ENCODE data around the gene NUMB.

Gene NUMB

GRCh38 chr14:73466861-73467260 lies 8.5 kb upstream of the NUMB start:
- Histone ChIP-seq H3K4me3 (ENCODE audit: insufficient read depth, low read depth, low read length, poor library complexity, severe bottlenecking) (no peak overlapping the region), H3K27ac (ENCODE audit: insufficient read depth, low read length, poor library complexity, severe bottlenecking) (no peak overlapping the region), H3K36me3 (ENCODE audit: control insufficient read depth, insufficient read depth, low read length) (no peaks in the 10 kb centered on the region), H3K4me1 (ENCODE audit: control insufficient read depth, insufficient read depth, low read length, poor library complexity, severe bottlenecking) (peaks cover 4% of the 10 kb centered on the region), H3K9me3 (ENCODE audit: control insufficient read depth, low read length) (no peaks in the 10 kb centered on the region), H3K27me3 (replicated peaks; ENCODE audit: control insufficient read depth, insufficient read depth, low read length, poor library complexity, severe bottlenecking) (no peaks in the 10 kb centered on the region)
- no peak for DNase-seq

DNA sequence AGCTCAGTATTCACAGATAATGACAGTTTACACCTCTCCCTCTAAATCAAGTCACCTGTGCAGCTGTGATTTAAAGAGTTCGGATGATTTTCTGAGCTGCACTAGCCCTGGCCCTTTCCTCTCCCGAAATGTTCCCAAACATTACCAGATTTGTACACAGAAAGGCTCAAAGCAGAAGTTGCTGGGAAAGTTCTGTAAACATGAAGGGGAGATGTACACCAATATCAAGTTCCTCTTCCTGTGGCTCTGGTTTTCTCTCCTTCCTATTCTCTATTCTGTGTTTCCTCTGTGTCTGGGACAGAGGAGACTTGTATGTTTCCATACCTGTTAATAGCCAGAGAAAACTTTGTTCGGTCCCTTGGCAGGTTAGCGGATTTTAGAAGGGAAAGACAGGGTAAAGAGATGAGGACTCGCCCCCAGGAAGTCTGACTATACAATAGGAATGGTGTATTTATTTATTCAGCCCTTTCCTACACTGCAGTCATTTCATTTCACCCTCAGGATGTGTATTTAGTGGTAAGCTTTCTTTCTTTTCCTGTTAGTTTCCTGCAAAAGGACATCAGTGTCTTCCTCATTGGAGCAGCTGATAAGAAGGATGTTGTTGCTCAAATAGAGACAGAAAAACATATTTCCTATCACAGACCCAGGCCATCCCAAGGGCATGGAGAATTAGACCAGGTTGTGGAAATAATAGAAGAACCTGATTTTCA lies 7.6 kb upstream of the NUMB start:
- no peaks in the 10 kb centered on the region for H3K36me3 ChIP-seq (ENCODE audit: control insufficient read depth, insufficient read depth, low read length)
- no peak overlapping the region for H3K27ac ChIP-seq (ENCODE audit: insufficient read depth, low read length, poor library complexity, severe bottlenecking)
- no peak for DNase-seq
- peaks cover 4% of the 10 kb centered on the region for H3K4me1 ChIP-seq (ENCODE audit: control insufficient read depth, insufficient read depth, low read length, poor library complexity, severe bottlenecking)
- H3K27me3 ChIP-seq (replicated peaks; ENCODE audit: control insufficient read depth, insufficient read depth, low read length, poor library complexity, severe bottlenecking), result no peaks in the 10 kb centered on the region
- no peak overlapping the region for H3K4me3 ChIP-seq (ENCODE audit: insufficient read depth, low read depth, low read length, poor library complexity, severe bottlenecking)
- no peaks in the 10 kb centered on the region for H3K9me3 ChIP-seq (ENCODE audit: control insufficient read depth, low read length)

DNA sequence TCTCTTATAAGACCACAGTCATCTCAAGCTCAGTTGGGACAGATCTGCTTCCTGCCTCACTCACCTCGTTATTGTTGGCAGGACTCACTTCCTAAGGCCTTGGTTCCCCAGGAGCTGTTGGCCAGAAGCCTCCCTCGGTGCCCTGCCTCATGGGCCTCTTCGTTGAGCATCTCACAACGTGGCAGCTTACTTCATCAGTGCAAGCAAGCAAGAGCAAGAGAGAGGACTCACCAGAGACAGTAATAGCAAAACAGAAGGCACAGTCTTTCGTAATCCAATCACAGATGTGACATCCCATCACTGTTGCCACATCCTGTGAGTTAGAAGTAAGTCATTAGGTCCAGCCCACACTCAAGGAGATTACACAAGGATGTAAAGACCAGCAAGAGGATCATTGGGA lies 5.1 kb upstream of the NUMB start:
- Histone ChIP-seq H3K27ac (ENCODE audit: insufficient read depth, low read length, poor library complexity, severe bottlenecking) (no peak overlapping the region), H3K4me1 (ENCODE audit: control insufficient read depth, insufficient read depth, low read length, poor library complexity, severe bottlenecking) (peaks cover 4% of the 10 kb centered on the region), H3K9me3 (ENCODE audit: control insufficient read depth, low read length) (no peaks in the 10 kb centered on the region), H3K27me3 (replicated peaks; ENCODE audit: control insufficient read depth, insufficient read depth, low read length, poor library complexity, severe bottlenecking) (no peaks in the 10 kb centered on the region), H3K4me3 (ENCODE audit: insufficient read depth, low read depth, low read length, poor library complexity, severe bottlenecking) (no peak overlapping the region), H3K36me3 (ENCODE audit: control insufficient read depth, insufficient read depth, low read length) (no peaks in the 10 kb centered on the region)
- DNase-seq, result no peak

- H3K4me3 ChIP-seq (ENCODE audit: insufficient read depth, low read depth, low read length, poor library complexity, severe bottlenecking), result no peak overlapping the region
- no peaks in the 10 kb centered on the region for H3K9me3 ChIP-seq (ENCODE audit: control insufficient read depth, low read length)
- no peak for DNase-seq
- peaks cover 4% of the 10 kb centered on the region for H3K4me1 ChIP-seq (ENCODE audit: control insufficient read depth, insufficient read depth, low read length, poor library complexity, severe bottlenecking)
- H3K27ac ChIP-seq (ENCODE audit: insufficient read depth, low read length, poor library complexity, severe bottlenecking), result no peak overlapping the region
- H3K27me3 ChIP-seq (replicated peaks; ENCODE audit: control insufficient read depth, insufficient read depth, low read length, poor library complexity, severe bottlenecking), result no peaks in the 10 kb centered on the region
- no peaks in the 10 kb centered on the region for H3K36me3 ChIP-seq (ENCODE audit: control insufficient read depth, insufficient read depth, low read length)
Observed at GRCh38 chr14:73462815-73463214, 4.5 kb upstream of the NUMB start.

DNA sequence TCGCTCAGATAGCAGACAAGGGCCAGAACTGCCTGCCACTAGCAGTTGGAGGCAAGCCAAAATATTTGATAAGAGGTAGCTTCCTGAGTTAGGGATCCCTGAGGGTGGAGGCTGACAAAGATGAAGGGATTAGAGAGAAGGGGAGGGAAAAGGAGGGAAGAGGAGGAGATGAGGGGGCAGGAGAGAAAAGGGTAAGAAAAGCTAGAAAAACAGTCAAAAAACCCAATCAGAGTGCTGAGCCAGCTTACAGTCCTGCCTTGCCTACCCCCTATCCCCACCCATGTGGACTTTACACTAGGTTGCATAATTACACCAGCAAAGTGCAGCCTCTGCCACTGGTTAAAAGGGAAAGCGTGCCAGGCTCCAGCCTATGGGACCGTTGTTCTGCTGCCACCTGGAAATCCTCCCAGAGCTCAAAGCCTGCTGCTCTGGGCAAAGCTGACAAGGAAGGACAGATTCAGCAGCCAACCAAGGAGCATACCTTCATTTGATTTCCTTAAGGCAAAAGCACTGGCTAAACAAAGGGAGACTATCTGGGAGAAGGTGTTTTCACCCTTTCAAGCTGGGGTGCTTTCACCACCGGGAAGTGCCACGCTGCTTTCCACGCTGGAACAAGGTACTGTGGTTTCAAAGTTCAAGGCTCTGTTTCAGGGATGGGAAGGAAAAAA lies 3.8 kb upstream of the NUMB start:
- DNase-seq, result no peak
- peaks cover 4% of the 10 kb centered on the region for H3K4me1 ChIP-seq (ENCODE audit: control insufficient read depth, insufficient read depth, low read length, poor library complexity, severe bottlenecking)

GRCh38 chr14:73461478-73462047 lies 3.2 kb upstream of the NUMB start:
- peaks cover 4% of the 10 kb centered on the region for H3K4me1 ChIP-seq (ENCODE audit: control insufficient read depth, insufficient read depth, low read length, poor library complexity, severe bottlenecking)
- H3K4me3 ChIP-seq (ENCODE audit: insufficient read depth, low read depth, low read length, poor library complexity, severe bottlenecking), result no peak overlapping the region
- H3K27ac ChIP-seq (ENCODE audit: insufficient read depth, low read length, poor library complexity, severe bottlenecking), result no peak overlapping the region

More for the DNA sequence above, 3.8 kb upstream of the NUMB start:
- H3K36me3 ChIP-seq (ENCODE audit: control insufficient read depth, insufficient read depth, low read length), result no peaks in the 10 kb centered on the region
- H3K27ac ChIP-seq (ENCODE audit: insufficient read depth, low read length, poor library complexity, severe bottlenecking), result no peak overlapping the region
- no peaks in the 10 kb centered on the region for H3K9me3 ChIP-seq (ENCODE audit: control insufficient read depth, low read length)
- H3K4me3 ChIP-seq (ENCODE audit: insufficient read depth, low read depth, low read length, poor library complexity, severe bottlenecking), result no peak overlapping the region
- no peaks in the 10 kb centered on the region for H3K27me3 ChIP-seq (replicated peaks; ENCODE audit: control insufficient read depth, insufficient read depth, low read length, poor library complexity, severe bottlenecking)

DNA sequence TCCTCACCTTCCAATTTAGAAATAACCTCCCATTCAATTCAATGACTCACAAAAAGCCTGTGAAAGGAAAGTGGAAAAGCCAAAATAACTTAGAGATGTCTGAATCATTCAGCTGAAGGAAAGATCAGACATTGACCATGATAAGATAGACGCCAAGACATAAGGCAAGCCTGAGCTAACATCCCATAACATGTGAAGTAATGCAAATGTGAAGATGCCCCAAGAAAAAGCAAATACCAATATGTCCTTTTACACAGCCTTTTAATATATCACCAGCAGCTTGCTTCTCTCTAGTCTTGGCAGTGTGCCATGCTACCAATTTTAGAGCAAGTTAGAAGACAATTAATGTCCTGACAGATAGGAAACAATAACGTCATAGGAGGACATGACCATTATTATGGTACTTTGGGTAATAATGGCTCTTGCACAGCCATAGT lies 2.4 kb upstream of the NUMB start:
- no peaks in the 10 kb centered on the region for H3K9me3 ChIP-seq (ENCODE audit: control insufficient read depth, low read length)
- H3K27ac ChIP-seq (ENCODE audit: insufficient read depth, low read length, poor library complexity, severe bottlenecking), result no peak overlapping the region
- no peak for DNase-seq
- no peaks in the 10 kb centered on the region for H3K36me3 ChIP-seq (ENCODE audit: control insufficient read depth, insufficient read depth, low read length)
- no peaks in the 10 kb centered on the region for H3K4me1 ChIP-seq (ENCODE audit: control insufficient read depth, insufficient read depth, low read length, poor library complexity, severe bottlenecking)
- H3K4me3 ChIP-seq (ENCODE audit: insufficient read depth, low read depth, low read length, poor library complexity, severe bottlenecking), result no peak overlapping the region
- H3K27me3 ChIP-seq (replicated peaks; ENCODE audit: control insufficient read depth, insufficient read depth, low read length, poor library complexity, severe bottlenecking), result no peaks in the 10 kb centered on the region

More at GRCh38 chr14:73461478-73462047, 3.2 kb upstream of the NUMB start:
- no peak for DNase-seq
- Histone ChIP-seq H3K36me3 (ENCODE audit: control insufficient read depth, insufficient read depth, low read length) (no peaks in the 10 kb centered on the region), H3K9me3 (ENCODE audit: control insufficient read depth, low read length) (no peaks in the 10 kb centered on the region), H3K27me3 (replicated peaks; ENCODE audit: control insufficient read depth, insufficient read depth, low read length, poor library complexity, severe bottlenecking) (no peaks in the 10 kb centered on the region)

- H3K27ac ChIP-seq (ENCODE audit: insufficient read depth, low read length, poor library complexity, severe bottlenecking), result no peak overlapping the region
Observed at GRCh38 chr14:73459959-73460358, 1.6 kb upstream of the NUMB start.

GRCh38 chr14:73457924-73458182 lies 493 bp downstream of the NUMB start:
- DNase-seq, result no peak
- H3K4me3 ChIP-seq (ENCODE audit: insufficient read depth, low read depth, low read length, poor library complexity, severe bottlenecking), result peak overlapping the region; percentile 91
- no peaks in the 10 kb centered on the region for H3K36me3 ChIP-seq (ENCODE audit: control insufficient read depth, insufficient read depth, low read length)
- no peaks in the 10 kb centered on the region for H3K9me3 ChIP-seq (ENCODE audit: control insufficient read depth, low read length)
- no peaks in the 10 kb centered on the region for H3K27me3 ChIP-seq (replicated peaks; ENCODE audit: control insufficient read depth, insufficient read depth, low read length, poor library complexity, severe bottlenecking)
- no peaks in the 10 kb centered on the region for H3K4me1 ChIP-seq (ENCODE audit: control insufficient read depth, insufficient read depth, low read length, poor library complexity, severe bottlenecking)
- peak overlapping the region; percentile 74 for H3K27ac ChIP-seq (ENCODE audit: insufficient read depth, low read length, poor library complexity, severe bottlenecking)

More at GRCh38 chr14:73459959-73460358, 1.6 kb upstream of the NUMB start:
- no peaks in the 10 kb centered on the region for H3K27me3 ChIP-seq (replicated peaks; ENCODE audit: control insufficient read depth, insufficient read depth, low read length, poor library complexity, severe bottlenecking)
- no peak overlapping the region for H3K4me3 ChIP-seq (ENCODE audit: insufficient read depth, low read depth, low read length, poor library complexity, severe bottlenecking)
- H3K4me1 ChIP-seq (ENCODE audit: control insufficient read depth, insufficient read depth, low read length, poor library complexity, severe bottlenecking), result no peaks in the 10 kb centered on the region
- H3K9me3 ChIP-seq (ENCODE audit: control insufficient read depth, low read length), result no peaks in the 10 kb centered on the region
- DNase-seq, result no peak
- no peaks in the 10 kb centered on the region for H3K36me3 ChIP-seq (ENCODE audit: control insufficient read depth, insufficient read depth, low read length)

Data from effector memory CD4-positive, alpha-beta T cell (primary cell).